NT2/D1 (cell line): ENCODE data around the gene PAQR6.

ENCODE experiments used
- SUZ12 ChIP-seq: IDR thresholded peaks from 2 replicates; pipeline ENCODE4 v1.6.1; 2011; ENCODE audit not compliant: insufficient read length, insufficient read depth; ENCODE audit errors: extremely low read depth
- YY1 ChIP-seq: IDR thresholded peaks from 2 replicates; pipeline ENCODE4 v1.6.1; 2011; ENCODE audit not compliant: insufficient read length, insufficient read depth
- ZNF274 ChIP-seq: IDR thresholded peaks from 2 replicates; pipeline ENCODE4 v1.6.1; 2011; ENCODE audit warnings: mild to moderate bottlenecking, low read depth, low read length

DNA sequence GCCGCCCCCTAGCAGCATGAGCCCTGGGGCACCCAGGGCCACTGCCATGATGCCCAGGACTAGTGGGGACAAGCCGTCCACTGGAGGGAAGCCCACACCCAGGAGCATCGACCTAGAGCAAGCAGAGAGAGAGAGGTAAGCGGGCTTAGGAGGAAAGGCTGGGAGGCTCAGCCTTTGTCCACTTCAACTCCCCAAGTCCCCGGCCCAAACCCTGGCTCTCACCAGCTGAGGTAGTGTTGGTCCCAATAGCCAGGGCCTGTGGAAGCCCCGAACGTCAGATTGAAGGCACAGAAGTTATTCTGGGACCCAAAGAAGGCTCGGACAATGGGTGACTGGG lies 45.2 kb upstream of the PAQR6 start:
- TF ChIP-seq YY1 (no peak), ZNF274 (no peak), SUZ12 (no peak)
